ENCODE data around the gene SPATA13.

GRCh38 chr13:24228852-24229458, 68.4 kb downstream of the SPATA13 start:
- TF ChIP-seq EZH2 (IDR thresholded peaks at IDR 0.05; ENCODE audit: insufficient read depth, poor library complexity, severe bottlenecking) (no peak), EZH2phosphoT487 (IDR thresholded peaks at IDR 0.05; ENCODE audit: insufficient read depth, low read depth) (no peak)

Data from GM23248 (cell line).